ENCODE measurements around the gene THADA.

THADA gene

DNA sequence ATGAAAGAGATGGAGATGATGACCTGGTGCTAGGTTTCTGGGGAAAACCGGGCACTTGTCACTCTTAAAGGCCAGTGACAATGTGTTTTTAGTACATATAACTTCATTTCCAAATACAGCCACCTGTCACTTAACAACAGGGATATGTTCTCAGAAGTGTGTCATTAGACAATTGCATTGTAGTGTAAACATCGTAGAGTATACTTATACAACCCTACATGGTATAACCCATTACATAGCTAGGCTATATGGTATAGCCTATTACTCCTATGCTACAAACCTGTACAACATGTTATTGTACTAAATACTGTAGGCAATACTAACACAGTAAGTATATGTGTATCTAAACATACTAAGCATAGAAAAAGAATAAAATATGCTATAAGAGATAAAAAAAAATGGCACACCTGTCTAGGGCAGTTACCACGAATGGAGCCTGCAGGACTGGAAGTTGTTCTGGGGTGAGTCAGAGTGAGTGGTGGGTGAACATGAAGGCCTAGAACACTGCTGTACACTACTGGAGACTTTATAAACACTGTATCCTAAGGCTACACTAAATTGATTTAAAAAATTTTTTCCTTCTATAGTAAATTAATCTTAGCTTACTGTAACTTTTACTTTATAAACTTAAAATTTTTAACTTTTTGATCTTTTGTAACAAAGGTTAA, 123.2 kb downstream of the THADA start:
- in situ Hi-C loops (cut with HindIII; ENCODE audit: low sequenced_read_pairs), result no loop called here

DNA sequence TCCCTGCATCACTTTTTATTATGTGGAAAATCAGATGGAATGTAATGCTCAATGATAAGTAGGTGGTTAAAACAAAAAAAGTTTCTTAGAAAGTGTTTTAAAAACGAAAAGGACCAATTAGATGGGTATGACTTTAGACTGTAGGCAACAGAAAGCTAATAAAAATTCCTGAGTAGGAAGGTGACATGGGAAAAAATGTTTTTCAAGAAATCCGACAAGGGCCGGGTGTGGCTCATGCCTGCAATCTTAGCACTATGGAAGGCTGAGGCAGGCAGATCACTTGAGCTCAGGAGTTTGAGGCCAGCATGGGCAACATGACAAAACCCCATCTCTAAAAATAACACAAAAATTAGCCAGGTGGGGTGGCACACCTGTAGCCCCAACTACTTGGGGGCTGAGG, 126.1 kb downstream of the THADA start:
- in situ Hi-C loops (cut with HindIII; ENCODE audit: low sequenced_read_pairs), result no loop called here

DNA sequence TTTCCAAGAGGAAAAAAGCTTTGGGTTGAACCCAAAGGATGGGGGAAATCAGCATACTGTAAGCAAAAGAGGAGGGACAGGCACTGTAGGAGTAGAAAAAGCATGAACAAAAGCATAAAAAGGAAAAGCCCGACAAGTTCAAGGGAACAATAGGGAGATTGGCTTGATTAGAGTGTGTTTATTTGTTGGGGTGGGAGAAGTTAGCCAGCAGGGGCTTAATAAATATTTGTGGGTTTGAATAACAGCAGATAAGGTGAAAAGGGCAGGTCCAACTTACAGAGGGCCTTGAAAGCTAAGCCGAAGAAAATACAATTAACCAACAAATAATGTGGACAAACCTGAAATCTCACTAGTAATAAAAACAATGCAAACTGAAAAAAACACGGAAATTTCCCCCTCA, 126.7 kb downstream of the THADA start:
- in situ Hi-C loops (cut with HindIII; ENCODE audit: low sequenced_read_pairs), result no loop called here

DNA sequence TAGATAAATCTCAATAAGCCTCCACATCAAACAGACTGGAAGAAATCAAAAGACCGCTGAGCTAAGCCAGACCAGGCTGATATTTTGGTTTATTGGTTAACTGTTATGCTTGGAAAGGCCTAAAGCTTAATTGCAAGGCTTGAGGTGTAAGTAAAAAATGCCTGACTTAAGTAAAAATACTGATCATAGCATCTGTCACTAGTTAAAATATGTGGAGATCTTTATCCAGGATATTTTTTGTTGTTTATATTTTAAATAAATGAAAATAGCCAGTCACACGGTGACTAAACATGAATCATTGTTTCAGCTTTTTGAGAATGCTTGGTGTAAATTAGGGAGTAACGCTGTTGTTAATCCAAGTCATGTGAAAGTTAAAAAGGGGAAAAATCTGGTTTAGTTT, 127.9 kb downstream of the THADA start:
- in situ Hi-C loops (cut with HindIII; ENCODE audit: low sequenced_read_pairs), result no loop called here

DNA sequence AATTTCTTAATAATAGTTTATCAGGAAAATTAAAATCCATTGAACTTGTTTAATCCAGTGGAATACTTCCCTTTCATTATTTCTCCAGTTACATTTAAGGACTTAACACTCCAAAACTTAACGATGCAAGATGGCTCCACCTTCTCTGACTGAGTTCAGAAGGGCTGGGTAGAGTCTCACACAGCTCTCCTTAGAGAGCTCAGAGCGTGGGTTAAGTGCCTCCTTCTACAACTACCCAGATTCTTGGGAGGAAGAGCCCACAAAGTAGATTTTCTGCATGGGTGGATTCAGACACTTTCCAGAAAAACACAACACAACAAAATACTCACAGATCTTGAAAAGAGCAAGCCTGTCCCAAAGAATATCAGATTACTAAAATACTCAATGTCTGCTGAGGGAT, 130.6 kb downstream of the THADA start:
- in situ Hi-C loops (cut with HindIII; ENCODE audit: low sequenced_read_pairs), result no loop called here

DNA sequence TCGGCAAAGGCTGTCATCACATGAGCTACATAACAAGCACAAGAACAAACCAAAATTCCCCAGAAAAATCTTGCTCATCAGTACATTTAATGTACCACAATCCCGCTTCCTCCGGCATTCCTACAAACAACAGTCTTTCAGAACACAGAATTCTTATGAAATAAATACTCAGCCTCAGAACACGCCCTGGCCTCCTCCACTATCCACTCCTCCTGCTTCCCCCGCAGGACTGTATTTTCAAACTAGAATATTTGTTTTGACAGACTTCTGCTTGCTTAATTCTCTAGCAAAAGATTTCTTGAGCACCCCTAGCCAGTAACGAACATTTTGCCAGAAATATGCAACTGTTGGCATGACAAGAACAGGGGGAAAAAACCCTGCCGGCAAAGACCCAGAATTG, 131.2 kb downstream of the THADA start:
- in situ Hi-C loops (cut with HindIII; ENCODE audit: low sequenced_read_pairs), result no loop called here

DNA sequence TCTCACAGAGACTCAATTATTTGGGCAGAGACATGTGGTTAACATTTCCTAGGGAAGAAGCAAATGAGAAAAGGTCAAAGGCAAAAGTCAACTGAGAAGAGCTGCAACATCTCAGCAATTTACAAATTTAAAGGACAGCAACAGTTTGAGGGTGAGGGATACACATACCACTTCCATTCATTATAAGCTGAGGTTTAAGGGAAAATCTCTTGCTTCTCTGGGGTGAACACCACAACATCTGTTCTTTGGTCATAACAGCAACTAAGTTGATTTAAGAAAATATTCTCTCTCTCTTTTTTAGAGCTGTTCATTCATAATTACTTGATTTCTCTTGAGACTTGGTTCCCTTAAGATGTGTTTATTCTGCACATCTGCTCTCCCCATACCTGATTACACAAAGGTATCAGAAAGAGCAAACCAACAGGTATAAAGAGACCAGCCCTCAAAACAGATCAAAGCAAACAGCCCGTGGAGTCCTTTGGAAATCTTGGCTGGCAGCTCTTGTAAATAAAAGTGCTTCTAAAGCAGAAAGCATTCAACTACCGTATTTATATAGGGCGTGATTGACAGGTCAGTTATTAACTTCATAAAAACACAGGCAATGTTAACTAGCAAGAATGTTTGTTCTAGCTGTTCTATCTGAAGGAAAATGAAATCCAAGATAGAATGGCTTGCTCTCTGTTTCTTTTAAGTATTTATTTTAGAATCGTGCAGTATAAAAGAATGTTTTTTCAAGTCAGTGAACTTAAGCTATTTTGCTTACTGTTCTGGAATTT, 132.8 kb downstream of the THADA start:
- in situ Hi-C loops (cut with HindIII; ENCODE audit: low sequenced_read_pairs), result no loop called here

DNA sequence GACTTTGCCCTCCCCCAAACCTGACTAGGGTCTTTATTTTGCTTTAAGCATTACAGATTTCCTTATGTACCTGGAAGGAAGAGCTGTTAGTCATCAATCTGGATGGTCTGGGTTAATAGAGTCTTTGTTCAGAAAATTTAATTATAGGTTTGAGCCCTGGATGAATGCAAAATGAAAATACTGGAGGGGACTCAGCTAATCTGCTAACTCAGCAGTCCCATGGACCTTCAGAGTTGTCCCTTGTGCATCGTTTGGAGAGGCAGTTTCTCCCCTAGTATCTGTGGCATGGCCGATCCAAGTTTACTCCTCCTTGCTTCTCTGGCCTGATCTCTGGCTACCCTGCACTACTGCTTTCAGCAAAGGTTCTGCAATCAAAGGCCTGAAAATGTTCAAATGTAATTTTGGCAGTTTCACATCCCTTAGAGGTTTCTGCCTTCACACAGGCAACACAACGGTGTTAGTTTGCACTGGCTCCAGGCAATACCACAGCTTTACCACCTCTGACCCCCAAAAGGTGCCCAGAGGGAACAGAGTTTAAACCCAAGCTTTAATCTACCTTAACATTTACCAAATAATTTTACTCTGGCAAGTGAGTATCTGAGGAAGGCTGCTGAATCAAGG, 134.3 kb downstream of the THADA start:
- in situ Hi-C loops (cut with HindIII; ENCODE audit: low sequenced_read_pairs), result no loop called here

DNA sequence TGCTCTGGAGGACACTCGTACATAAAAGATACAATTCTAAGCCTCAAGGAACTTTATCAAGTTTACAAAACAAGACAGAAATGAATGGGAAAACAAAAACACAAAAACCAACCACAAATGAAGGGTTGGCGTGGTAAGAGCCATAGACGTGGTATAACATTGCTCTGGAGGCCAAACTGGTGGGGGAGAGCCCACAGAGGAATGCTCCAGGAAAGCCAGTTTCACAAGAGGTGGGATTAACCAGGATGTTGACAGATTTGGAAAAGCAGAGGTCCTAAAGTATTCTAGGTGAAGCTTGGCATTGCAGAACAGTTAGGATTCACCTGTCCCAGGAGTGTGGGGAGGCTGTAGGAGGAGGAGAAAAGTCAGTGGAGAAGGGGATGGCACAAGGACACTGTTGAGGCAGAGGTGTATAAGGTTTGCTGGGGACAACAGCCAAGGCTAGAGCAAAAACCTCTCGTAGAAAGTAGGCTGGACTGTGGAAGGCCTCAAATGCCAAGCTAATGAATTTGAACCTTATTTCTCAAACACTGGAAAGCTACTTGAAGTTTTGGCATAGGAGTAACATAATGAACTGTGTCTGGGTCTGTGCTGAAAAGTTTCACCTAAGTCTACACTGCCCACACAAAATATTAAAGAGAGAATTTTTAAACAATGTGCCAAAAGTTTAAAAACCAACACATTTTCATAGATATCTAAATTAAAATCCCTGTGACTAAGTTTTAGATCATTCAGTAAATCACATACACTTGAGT, 135.1 kb downstream of the THADA start:
- in situ Hi-C loops (cut with HindIII; ENCODE audit: low sequenced_read_pairs), result no loop called here

DNA sequence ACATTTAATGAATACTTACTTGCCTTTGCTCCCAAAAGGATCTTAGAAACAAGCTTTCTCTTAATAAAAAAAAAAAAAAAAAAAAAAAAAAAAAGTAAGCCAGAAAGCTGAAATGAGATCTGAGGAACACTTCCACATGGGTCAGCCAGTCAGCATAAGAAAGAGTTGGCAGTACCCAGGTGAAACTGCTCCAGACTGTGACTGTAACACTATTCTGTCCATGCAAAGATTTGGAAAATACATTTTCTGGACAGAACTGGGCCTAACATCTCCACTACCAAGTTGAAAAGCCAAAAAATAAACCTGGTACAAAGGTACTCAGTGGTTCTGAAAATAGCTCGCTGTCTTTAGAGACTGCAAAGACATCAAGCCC, 135.7 kb downstream of the THADA start:
- in situ Hi-C loops (cut with HindIII; ENCODE audit: low sequenced_read_pairs), result no loop called here

DNA sequence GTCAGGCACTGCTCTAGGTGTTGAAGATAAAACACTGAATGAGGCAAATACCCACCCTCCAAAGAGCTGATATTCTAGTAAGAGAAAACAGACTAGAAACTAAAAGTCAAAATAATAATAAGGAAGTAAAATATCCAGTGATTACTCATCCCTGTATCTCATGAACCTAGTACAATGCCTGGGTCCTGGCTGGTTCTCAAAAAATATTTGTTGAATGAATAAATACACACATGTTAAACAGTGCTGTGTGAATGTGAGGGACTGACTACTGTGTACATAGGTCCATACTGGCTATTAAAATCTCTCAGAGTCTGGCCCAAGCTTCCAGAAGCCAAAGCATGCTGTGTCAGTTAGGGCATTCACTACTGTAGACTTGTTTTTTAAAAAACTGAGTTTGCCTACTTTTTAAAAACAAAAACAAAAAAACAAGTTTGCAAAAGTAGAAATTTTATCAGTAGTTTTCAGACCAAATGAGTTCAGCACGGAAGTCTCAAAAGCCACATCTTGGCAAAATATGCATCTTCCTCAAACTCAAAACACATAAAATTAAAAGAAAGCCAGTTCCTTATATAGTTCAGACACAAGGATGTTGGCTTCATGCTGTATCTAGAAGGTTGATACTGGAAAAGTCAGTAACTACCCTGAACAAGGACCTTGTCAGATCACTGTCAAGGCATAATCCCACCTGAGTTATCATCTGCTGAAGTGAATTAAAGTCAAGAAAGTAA, 136.2 kb downstream of the THADA start:
- in situ Hi-C loops (cut with HindIII; ENCODE audit: low sequenced_read_pairs), result no loop called here

DNA sequence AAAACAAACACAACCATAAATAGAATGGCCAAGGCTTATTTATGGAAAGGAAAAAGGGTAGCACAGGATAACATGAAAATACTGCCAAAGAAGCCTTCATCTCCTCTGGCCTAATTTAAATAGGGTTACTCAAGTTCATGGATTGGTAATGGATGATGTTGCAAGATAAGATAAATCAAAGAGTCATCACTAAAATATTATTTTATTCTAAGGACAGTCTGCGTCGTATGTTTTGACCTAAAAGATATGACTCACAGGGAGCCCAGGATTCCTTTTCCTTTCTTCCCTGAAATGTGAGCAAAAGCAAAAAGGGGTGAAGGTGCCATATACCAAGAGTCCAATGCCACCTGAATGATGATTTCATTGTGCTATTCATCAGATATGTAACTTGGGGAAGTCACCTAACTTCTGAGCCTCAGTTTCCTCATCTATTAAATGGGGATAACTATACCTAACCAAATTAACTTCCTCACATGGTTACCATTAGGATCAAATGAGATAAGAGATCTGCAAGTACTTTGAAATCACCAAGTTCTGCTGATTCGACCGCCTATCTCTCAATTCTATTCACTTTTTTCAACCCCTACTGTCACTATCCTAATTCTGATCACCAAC, 137.7 kb downstream of the THADA start:
- in situ Hi-C loops (cut with HindIII; ENCODE audit: low sequenced_read_pairs), result no loop called here

DNA sequence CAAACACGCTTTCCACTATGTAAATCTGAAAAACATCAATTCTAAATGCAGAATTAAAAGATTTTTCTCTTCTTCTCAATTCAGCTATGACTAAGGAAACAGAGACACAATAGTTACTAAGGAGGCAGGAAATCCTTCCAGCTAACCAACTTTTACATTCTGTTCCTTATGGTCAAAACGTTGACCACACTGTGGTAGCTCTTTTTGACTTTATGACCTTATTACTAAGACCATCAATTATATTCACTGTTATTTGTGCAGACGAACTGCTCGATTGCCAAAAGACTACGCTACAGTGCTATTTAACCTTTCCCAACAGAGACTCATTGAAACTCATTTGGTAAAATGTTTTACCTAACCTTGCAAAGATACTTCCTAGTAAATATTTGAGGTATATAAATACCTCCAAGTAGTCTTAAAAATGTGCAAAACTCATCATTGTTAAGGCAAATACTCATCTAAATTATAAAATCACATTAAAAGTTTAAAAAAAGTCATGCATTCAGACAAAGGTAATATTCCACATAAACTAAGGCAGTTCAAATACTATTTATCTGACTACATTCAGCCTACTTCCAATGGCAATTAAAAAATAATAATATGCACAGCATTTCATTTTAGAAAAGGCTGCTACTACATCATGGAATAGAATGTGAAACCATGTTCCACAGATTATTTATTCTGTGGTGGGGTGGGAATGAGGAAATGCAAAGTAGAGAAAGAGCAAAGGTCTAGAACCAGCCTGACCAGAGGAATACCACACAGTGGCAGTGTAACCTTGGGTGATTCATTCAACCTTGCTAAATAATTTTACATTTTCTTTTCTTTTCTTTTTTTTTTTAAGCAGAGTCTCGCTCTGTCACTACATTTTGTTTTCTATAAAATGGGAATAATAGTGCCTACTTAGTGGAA, 139.9 kb downstream of the THADA start:
- in situ Hi-C loops (cut with HindIII; ENCODE audit: low sequenced_read_pairs), result no loop called here

DNA sequence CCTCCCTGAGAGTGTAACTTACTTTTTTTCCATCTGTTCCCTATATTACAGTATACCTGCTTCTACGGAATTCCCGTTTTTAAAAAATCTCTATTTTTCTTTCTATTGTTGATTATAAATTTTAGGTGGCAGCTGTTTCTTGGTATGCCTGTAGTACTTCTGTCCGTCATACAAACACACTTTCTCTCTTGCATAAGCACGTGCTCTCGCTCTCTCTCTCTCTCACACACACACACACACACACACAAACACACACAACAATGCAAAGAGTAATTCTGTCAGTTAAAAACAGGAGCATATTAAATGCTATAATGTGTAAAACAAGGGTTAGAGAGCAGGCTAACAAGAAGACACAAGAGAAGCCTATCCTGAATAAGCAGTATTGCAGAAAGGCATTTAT, 140.5 kb downstream of the THADA start:
- in situ Hi-C loops (cut with HindIII; ENCODE audit: low sequenced_read_pairs), result no loop called here

DNA sequence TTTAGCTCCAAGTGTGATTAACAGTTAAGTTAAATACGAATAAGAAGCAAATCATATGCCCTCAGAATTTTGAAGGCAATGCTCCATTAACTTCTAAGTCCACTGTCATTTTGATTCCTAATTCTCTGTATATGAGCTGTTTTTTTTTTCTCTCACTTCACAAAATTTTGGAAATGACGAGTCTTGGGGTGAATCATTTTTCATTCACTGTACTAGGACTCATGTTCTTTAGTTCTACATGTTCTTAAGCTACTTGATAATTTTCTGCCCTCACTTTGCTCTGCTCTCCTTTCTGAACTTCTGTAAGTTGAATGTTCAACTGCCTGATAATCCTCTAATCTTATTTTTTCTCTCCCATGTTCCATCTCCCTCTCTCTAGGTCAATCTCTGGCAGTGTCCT, 141.0 kb downstream of the THADA start:
- in situ Hi-C loops (cut with HindIII; ENCODE audit: low sequenced_read_pairs), result no loop called here

DNA sequence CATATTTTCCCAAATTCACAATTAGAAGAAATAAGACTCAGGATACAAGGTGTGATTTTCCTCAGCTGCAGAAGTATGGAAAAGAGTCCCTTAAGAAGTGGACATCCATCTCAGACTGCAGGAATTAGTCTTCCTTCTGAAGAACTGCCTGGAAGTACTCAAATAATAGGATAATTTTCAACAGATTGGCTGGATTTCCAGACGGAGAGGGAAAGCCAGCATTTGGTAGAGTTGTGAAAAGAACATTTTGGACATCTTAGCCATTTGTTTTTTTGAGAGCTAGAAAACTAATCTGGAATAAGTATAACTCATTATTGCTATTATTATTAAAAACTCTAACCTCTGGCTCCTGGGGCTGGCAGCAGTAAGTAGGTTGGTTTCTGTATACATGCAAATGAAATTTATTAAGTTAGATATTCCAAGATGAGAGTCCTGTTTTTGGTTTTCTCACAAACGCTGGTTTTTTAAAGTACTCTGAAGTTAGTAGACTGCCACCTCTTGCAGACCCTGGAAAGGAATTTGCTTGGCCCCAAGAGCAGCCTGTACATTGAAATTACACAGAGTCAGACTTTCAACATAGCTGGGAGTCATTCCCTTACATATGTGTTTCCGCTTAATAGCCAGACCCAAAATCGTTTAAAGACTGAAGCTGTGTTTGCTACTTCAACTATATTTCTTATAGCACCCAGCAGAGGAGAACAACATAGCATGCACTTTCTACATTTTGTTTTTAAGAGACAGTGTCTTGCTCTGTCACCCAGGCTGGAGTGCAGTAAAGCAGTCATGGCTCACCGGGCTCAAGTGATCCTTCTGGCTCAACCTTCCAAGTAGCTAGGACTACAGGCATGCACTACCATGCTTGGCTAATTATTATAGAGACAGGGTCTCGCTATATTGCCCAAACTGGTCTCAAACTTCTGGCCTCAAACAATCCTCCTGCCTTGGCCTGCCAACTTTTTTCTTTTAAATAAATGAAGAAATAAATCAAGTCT, 142.4 kb downstream of the THADA start:
- in situ Hi-C loops (cut with HindIII; ENCODE audit: low sequenced_read_pairs), result no loop called here

DNA sequence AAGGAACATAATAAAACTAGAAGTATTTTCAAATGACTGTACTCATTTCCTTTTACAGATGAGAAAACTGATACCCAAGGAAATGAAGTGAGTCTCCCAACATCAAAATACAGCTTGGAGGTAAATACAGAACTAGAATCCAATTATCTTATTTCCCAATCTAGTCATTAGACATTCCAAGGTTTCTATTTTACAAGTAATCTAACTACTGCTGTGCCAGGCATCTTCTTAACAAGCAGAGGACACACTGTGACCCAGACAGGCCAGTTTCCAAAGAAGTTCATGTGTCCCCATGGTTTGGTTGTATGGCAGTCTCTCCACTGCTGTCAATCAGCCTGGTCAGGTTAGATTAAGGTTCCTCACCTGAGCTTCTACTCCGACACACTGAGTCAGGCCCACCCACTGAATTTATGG, 143.5 kb downstream of the THADA start:
- in situ Hi-C loops (cut with HindIII; ENCODE audit: low sequenced_read_pairs), result no loop called here

DNA sequence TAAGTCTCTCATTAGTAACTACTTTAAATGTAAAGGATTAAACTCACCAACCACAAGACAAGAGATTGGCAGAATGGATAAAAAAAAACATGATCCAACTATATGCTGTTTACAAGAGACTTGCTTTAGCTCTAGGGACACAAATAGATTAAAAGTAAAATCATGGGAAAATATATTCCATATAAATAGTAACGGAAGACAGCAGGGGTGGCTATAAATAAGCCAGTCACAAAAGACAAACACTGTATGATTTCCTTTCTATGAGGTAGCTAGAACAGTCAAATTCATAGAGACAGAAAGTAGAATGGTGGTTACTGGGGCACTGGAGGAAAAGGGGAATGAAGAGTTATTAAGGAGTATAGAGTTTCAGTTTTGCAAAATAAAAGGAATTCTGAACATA, 145.2 kb downstream of the THADA start:
- in situ Hi-C loops (cut with HindIII; ENCODE audit: low sequenced_read_pairs), result no loop called here

DNA sequence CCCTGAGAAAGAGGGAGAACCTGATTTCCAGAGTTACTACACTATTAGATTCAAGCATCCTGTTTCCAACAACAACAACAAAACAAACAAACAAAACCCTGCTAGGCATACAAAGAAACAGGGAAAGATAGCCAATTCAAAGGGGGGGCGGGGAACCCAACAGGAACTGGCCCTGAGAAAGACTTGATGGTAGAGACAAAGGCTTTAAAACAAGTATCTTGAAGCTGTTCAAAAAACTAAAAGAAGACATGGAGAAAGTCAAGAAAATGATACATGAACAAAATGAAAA, 147.1 kb downstream of the THADA start:
- in situ Hi-C loops (cut with HindIII; ENCODE audit: low sequenced_read_pairs), result no loop called here

All from DLD1 (cell line).